WTC11 (cell line): ENCODE measurements around the gene BZW1. TPM values are rescaled to one million over a fixed set of nuclear protein-coding genes. Genes with fewer than 3 reads are reported as not detected.

ENCODE experiments used
- ATAC-seq: fragments of 200-7000 bp; cut with Tn5 transposase; 2 replicates; pipeline ENCODE4 v1.10.0; 2021; ENCODE audit warnings: mild to moderate bottlenecking, moderate library complexity
- CTCF ChIA-PET: fragments of 300-600 bp; sonication (Branson Sonifier 250); formaldehyde crosslinking; loops from one replicate; lab custom pipeline; 2021; ENCODE audit warnings: antibody characterized with exemption; lab: Charles Lee
- POLR2A ChIA-PET: fragments of 350-600 bp; sonication (Branson Sonifier 250); formaldehyde crosslinking; loops from one replicate; lab custom pipeline; 2021; ENCODE audit warnings: antibody characterized with exemption; lab: Charles Lee
- DNase-seq: peaks from one replicate; pipeline ENCODE4 v3.0.0; 2021; ENCODE audit warnings: low spot score
- H3K27ac Mint-ChIP-seq: 2 replicates; pipeline ENCODE4 v1.8.0; 2021; ENCODE audit warnings: mixed read lengths
- H3K27me3 Mint-ChIP-seq: 2 replicates; pipeline ENCODE4 v1.8.0; 2021; ENCODE audit warnings: low read depth, mild to moderate bottlenecking, moderate library complexity, mixed read lengths
- H3K36me3 Mint-ChIP-seq: 2 replicates; pipeline ENCODE4 v1.8.0; 2021; ENCODE audit warnings: mixed read lengths
- H3K4me1 Mint-ChIP-seq: 2 replicates; pipeline ENCODE4 v1.8.0; 2022; ENCODE audit warnings: mixed read lengths
- H3K4me3 Mint-ChIP-seq: 2 replicates; pipeline ENCODE4 v1.8.0; 2021; ENCODE audit warnings: mild to moderate bottlenecking, moderate library complexity, mixed read lengths
- H3K9me3 Mint-ChIP-seq: 2 replicates; pipeline ENCODE4 v1.8.0; 2021; ENCODE audit warnings: mixed read lengths
- CBFB ChIP-seq: sonication (generic); formaldehyde crosslinking; IDR thresholded peaks from 2 replicates; pipeline ENCODE4 v1.8.1; 2022; ENCODE audit warnings: mild to moderate bottlenecking, low read depth, missing genetic modification reagents
- CTCF ChIP-seq: fragments of 200-600 bp; IDR thresholded peaks from 2 replicates; pipeline ENCODE4 v1.8.0; 2022; ENCODE audit warnings: antibody characterized with exemption
- EMX1 ChIP-seq: fragments of 250-450 bp; sonication (Bioruptor Pico); IDR thresholded peaks from 2 replicates; pipeline ENCODE4 v1.8.0; 2021; ENCODE audit warnings: mild to moderate bottlenecking
- IRF1 ChIP-seq: sonication (generic); formaldehyde crosslinking; IDR thresholded peaks from 2 replicates; pipeline ENCODE4 v1.8.0; 2023; ENCODE audit warnings: missing genetic modification reagents
- NR1H2 ChIP-seq: sonication (generic); formaldehyde crosslinking; IDR thresholded peaks from 2 replicates; pipeline ENCODE4 v1.9.0; 2021; ENCODE audit warnings: mild to moderate bottlenecking, moderate library complexity, missing genetic modification reagents
- TEAD1 ChIP-seq: sonication (generic); formaldehyde crosslinking; IDR thresholded peaks from 2 replicates; pipeline ENCODE4 v1.8.0; 2022; ENCODE audit warnings: mild to moderate bottlenecking, missing genetic modification reagents
- TEAD4 ChIP-seq: sonication (generic); formaldehyde crosslinking; IDR thresholded peaks from 2 replicates; pipeline ENCODE4 v1.8.0; 2022; ENCODE audit warnings: mild to moderate bottlenecking, missing genetic modification reagents
- ZBTB21 ChIP-seq: sonication (generic); formaldehyde crosslinking; IDR thresholded peaks from 2 replicates; pipeline ENCODE4 v1.8.1; 2023; ENCODE audit warnings: mild to moderate bottlenecking, missing genetic modification reagents, borderline replicate concordance
- ZNF138 ChIP-seq: sonication (generic); formaldehyde crosslinking; conservative IDR thresholded peaks from 2 replicates; pipeline ENCODE4 v1.8.1; 2022; ENCODE audit warnings: mild to moderate bottlenecking, moderate library complexity, missing genetic modification reagents
- ZNF232 ChIP-seq: sonication (generic); formaldehyde crosslinking; IDR thresholded peaks from 2 replicates; pipeline ENCODE4 v1.8.0; 2022; ENCODE audit warnings: mild to moderate bottlenecking, missing genetic modification reagents
- ZNF532 ChIP-seq: fragments of 250-450 bp; sonication (Bioruptor Pico); IDR thresholded peaks from 2 replicates; pipeline ENCODE4 v1.9.0; 2021; ENCODE audit warnings: mild to moderate bottlenecking, borderline replicate concordance
- ZNF671 ChIP-seq: fragments of 250-450 bp; sonication (Bioruptor Pico); IDR thresholded peaks from 2 replicates; pipeline ENCODE4 v1.8.0; 2021; ENCODE audit warnings: mild to moderate bottlenecking
- total RNA-seq: library from RNA; stranded (reverse); gene quantifications from 3 replicates; pipeline ENCODE4 v1.2.3, GENCODE V29; 2021
- TF ChIP-seq, protein P1 (sequence below): fragments of 250-450 bp; sonication (Bioruptor Pico); conservative IDR thresholded peaks from 2 replicates; pipeline ENCODE4 v1.9.0; 2021; ENCODE audit warnings: mild to moderate bottlenecking
- TF ChIP-seq, protein P2 (sequence below): sonication (generic); formaldehyde crosslinking; IDR thresholded peaks from 2 replicates; pipeline ENCODE4 v1.8.0; 2022; ENCODE audit warnings: mild to moderate bottlenecking, missing genetic modification reagents
- TF ChIP-seq, protein P3 (sequence below): sonication (generic); formaldehyde crosslinking; IDR thresholded peaks from 2 replicates; pipeline ENCODE4 v1.8.1; 2023; ENCODE audit warnings: mild to moderate bottlenecking, missing genetic modification reagents, borderline replicate concordance
- TF ChIP-seq, protein P4 (sequence below): sonication (generic); formaldehyde crosslinking; IDR thresholded peaks from 2 replicates; pipeline ENCODE4 v1.8.0; 2022; ENCODE audit warnings: missing genetic modification reagents
- TF ChIP-seq, protein P5 (sequence below): sonication (generic); formaldehyde crosslinking; IDR thresholded peaks from 2 replicates; pipeline ENCODE4 v1.8.1; 2023; ENCODE audit warnings: mild to moderate bottlenecking, missing genetic modification reagents, moderate library complexity

Gene BZW1
- total RNA-seq, 1 experiment from 2014 or later = 255 TPM

DNA sequence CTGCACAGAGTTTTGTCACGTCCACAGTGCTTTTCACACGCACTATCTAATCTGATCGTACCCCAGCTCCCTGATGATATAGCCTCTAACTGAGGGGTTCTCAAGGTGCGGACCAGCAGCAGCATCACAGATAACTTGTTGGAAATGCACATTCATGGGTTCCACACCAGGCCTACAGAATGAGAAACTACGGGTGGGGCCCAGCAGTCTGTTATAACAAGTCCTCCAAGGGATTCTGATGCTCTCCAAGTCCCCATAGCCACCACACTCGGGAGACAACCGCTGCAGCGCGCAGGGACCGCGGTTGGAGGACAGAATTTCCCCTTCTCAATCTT is 745 bp upstream of the BZW1 start:
- Mint-ChIP-seq H3K9me3 (no peaks in the 10 kb centered on the region), H3K27me3 (no peaks in the 10 kb centered on the region), H3K4me3 (peak overlapping the region; percentile 86), H3K36me3 (peaks cover 27% of the 10 kb centered on the region), H3K27ac (0 out of 2 replicates have a peak overlapping the region, but pooled peaks have one; percentile 23), H3K4me1 (peaks cover 22% of the 10 kb centered on the region)
- DNase-seq = no peak
- ChIA-PET CTCF (interaction anchor here (0.9 to 1.4 kb wide), 3 partner anchors 16 to 98 kb away, joined by 3 to 9 read pairs (median 3); no protein-coding TSS in a partner anchor), POLR2A (interaction anchor here (0.9 to 1.4 kb wide), 4 partner anchors 23 to 153 kb away, joined by 3 to 5 read pairs (median 4); partner anchors contain the start of genes CLK1, NIF3L1, ORC2 and PPIL3)
- no peak for ATAC-seq
- TF ChIP-seq, protein P1, sequence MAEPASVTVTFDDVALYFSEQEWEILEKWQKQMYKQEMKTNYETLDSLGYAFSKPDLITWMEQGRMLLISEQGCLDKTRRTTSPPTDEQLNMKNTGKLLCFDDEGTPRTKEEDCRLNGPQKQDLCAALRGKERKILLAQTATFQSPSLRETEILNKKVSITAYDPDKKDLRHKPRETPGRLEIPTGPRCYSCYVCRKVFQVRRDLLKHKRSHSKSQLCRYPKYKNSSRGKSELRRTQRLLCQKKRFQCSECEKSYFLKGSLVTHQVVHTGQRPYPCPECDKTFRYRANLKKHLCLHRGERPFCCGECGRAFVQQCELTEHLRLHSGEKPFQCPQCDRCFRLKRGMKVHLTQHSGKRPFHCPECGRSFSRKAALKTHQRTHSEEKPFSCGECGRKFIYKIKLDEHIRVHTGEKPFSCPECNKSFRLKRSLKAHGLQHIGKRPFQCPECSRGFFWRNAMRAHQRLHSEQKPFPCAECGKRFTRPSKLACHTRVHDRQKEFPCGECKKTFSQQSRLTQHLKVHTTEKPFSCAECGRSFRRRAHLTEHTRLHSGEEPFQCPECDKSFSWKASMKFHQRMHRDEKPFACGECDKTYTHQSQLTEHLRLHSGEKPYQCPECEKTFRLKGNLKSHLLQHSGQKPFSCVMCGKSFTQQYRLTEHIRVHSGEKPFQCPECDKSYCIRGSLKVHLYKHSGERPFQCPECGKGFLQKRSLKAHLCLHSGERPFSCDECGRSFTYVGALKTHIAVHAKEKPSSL = no peak
- TF ChIP-seq ZNF532 (CRISPR knock-in tag) (no peak), CBFB (no peak), ZBTB21 (CRISPR knock-in tag) (no peak), ZNF138 (CRISPR knock-in tag) (no peak), TEAD4 (no peak), CTCF (no peak), NR1H2 (CRISPR knock-in tag) (no peak), ZNF671 (CRISPR knock-in tag) (no peak), IRF1 (no peak), TEAD1 (CRISPR knock-in tag) (no peak), EMX1 (CRISPR knock-in tag) (no peak), ZNF232 (CRISPR knock-in tag) (no peak)
- TF ChIP-seq, protein P2, sequence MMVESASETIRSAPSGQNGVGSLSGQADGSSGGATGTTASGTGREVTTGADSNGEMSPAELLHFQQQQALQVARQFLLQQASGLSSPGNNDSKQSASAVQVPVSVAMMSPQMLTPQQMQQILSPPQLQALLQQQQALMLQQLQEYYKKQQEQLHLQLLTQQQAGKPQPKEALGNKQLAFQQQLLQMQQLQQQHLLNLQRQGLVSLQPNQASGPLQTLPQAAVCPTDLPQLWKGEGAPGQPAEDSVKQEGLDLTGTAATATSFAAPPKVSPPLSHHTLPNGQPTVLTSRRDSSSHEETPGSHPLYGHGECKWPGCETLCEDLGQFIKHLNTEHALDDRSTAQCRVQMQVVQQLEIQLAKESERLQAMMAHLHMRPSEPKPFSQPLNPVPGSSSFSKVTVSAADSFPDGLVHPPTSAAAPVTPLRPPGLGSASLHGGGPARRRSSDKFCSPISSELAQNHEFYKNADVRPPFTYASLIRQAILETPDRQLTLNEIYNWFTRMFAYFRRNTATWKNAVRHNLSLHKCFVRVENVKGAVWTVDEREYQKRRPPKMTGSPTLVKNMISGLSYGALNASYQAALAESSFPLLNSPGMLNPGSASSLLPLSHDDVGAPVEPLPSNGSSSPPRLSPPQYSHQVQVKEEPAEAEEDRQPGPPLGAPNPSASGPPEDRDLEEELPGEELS = no peak
- TF ChIP-seq, protein P3, sequence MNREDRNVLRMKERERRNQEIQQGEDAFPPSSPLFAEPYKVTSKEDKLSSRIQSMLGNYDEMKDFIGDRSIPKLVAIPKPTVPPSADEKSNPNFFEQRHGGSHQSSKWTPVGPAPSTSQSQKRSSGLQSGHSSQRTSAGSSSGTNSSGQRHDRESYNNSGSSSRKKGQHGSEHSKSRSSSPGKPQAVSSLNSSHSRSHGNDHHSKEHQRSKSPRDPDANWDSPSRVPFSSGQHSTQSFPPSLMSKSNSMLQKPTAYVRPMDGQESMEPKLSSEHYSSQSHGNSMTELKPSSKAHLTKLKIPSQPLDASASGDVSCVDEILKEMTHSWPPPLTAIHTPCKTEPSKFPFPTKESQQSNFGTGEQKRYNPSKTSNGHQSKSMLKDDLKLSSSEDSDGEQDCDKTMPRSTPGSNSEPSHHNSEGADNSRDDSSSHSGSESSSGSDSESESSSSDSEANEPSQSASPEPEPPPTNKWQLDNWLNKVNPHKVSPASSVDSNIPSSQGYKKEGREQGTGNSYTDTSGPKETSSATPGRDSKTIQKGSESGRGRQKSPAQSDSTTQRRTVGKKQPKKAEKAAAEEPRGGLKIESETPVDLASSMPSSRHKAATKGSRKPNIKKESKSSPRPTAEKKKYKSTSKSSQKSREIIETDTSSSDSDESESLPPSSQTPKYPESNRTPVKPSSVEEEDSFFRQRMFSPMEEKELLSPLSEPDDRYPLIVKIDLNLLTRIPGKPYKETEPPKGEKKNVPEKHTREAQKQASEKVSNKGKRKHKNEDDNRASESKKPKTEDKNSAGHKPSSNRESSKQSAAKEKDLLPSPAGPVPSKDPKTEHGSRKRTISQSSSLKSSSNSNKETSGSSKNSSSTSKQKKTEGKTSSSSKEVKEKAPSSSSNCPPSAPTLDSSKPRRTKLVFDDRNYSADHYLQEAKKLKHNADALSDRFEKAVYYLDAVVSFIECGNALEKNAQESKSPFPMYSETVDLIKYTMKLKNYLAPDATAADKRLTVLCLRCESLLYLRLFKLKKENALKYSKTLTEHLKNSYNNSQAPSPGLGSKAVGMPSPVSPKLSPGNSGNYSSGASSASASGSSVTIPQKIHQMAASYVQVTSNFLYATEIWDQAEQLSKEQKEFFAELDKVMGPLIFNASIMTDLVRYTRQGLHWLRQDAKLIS (CRISPR knock-in tag) = no peak
- TF ChIP-seq, protein P4, sequence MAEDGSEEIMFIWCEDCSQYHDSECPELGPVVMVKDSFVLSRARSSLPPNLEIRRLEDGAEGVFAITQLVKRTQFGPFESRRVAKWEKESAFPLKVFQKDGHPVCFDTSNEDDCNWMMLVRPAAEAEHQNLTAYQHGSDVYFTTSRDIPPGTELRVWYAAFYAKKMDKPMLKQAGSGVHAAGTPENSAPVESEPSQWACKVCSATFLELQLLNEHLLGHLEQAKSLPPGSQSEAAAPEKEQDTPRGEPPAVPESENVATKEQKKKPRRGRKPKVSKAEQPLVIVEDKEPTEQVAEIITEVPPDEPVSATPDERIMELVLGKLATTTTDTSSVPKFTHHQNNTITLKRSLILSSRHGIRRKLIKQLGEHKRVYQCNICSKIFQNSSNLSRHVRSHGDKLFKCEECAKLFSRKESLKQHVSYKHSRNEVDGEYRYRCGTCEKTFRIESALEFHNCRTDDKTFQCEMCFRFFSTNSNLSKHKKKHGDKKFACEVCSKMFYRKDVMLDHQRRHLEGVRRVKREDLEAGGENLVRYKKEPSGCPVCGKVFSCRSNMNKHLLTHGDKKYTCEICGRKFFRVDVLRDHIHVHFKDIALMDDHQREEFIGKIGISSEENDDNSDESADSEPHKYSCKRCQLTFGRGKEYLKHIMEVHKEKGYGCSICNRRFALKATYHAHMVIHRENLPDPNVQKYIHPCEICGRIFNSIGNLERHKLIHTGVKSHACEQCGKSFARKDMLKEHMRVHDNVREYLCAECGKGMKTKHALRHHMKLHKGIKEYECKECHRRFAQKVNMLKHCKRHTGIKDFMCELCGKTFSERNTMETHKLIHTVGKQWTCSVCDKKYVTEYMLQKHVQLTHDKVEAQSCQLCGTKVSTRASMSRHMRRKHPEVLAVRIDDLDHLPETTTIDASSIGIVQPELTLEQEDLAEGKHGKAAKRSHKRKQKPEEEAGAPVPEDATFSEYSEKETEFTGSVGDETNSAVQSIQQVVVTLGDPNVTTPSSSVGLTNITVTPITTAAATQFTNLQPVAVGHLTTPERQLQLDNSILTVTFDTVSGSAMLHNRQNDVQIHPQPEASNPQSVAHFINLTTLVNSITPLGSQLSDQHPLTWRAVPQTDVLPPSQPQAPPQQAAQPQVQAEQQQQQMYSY (CRISPR knock-in tag) = no peak
- TF ChIP-seq, protein P5, sequence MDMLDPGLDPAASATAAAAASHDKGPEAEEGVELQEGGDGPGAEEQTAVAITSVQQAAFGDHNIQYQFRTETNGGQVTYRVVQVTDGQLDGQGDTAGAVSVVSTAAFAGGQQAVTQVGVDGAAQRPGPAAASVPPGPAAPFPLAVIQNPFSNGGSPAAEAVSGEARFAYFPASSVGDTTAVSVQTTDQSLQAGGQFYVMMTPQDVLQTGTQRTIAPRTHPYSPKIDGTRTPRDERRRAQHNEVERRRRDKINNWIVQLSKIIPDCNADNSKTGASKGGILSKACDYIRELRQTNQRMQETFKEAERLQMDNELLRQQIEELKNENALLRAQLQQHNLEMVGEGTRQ (CRISPR knock-in tag) = no peak
